Liver (tissue), 9 donors: ENCODE data around the gene UBE2E2. TPM values are rescaled to one million over a fixed set of nuclear protein-coding genes. Genes with fewer than 3 reads are reported as not detected.

Source experiments
- DNase-seq: peaks from one replicate; pipeline ENCODE4 v3.0.0-alpha.2; 2017; ENCODE audit warnings: low spot score
- H3K27ac ChIP-seq, 2 donors: one replicate each; pipeline ENCODE4 v1.7.0; 2013; ENCODE audit warnings: inconsistent platforms in 2 of 2, low read length in 2 of 2, control low read depth in 1 of 2, low read depth in 1 of 2, mild to moderate bottlenecking in 1 of 2
- H3K27me3 ChIP-seq, 4 donors: one replicate each; pipeline versions ENCODE4 v1.6.1 to v1.7.0; 2013; ENCODE audit warnings: low read length in 3 of 4, inconsistent platforms in 1 of 4, mild to moderate bottlenecking in 1 of 4, moderate library complexity in 1 of 4; ENCODE audit not compliant: control insufficient read depth in 4 of 4, insufficient read depth in 4 of 4
- H3K36me3 ChIP-seq, 4 donors: one replicate each; pipeline versions ENCODE4 v1.6.1 to v1.7.0; 2013; ENCODE audit warnings: low read length in 3 of 4, mild to moderate bottlenecking in 3 of 4, low read depth in 1 of 4, moderate library complexity in 1 of 4; ENCODE audit not compliant: control insufficient read depth in 4 of 4, insufficient read depth in 3 of 4
- H3K4me1 ChIP-seq, 4 donors: one replicate each; pipeline versions ENCODE4 v1.6.1 to v1.7.0; 2013; ENCODE audit warnings: low read length in 3 of 4, mild to moderate bottlenecking in 3 of 4, moderate library complexity in 1 of 4; ENCODE audit not compliant: control insufficient read depth in 4 of 4, insufficient read depth in 4 of 4
- H3K4me3 ChIP-seq, 3 donors: one replicate each; pipeline versions ENCODE4 v1.6.1 to v1.7.0; 2013; ENCODE audit warnings: low read length in 3 of 3, control low read depth in 1 of 3, low read depth in 1 of 3, mild to moderate bottlenecking in 1 of 3
- H3K9ac ChIP-seq, 2 donors: one replicate each; pipeline ENCODE4 v1.7.0; 2013; ENCODE audit warnings: low read length in 2 of 2, mild to moderate bottlenecking in 2 of 2, moderate library complexity in 2 of 2, control low read depth in 1 of 2, low read depth in 1 of 2
- H3K9me3 ChIP-seq, 4 donors: one replicate each; pipeline versions ENCODE4 v1.6.1 to v1.7.0; 2013; ENCODE audit warnings: low read length in 3 of 4; ENCODE audit not compliant: control insufficient read depth in 4 of 4
- FOXA1 ChIP-seq: IDR thresholded peaks from 2 replicates; pipeline ENCODE4 v1.6.1; 2016; ENCODE audit warnings: antibody characterized with exemption
- GABPA ChIP-seq, 2 donors: IDR thresholded peaks in 1 of 2; conservative IDR thresholded peaks in 1 of 2; 2 replicates each; pipeline ENCODE4 v1.6.1; 2016; ENCODE audit warnings: antibody characterized with exemption in 2 of 2, mild to moderate bottlenecking in 1 of 2, moderate library complexity in 1 of 2
- HNF4A ChIP-seq, 2 donors: conservative IDR thresholded peaks; 2 replicates each; pipeline ENCODE4 v1.6.1; 2016; ENCODE audit warnings: antibody characterized with exemption in 2 of 2, mild to moderate bottlenecking in 2 of 2
- HNF4G ChIP-seq: IDR thresholded peaks from 2 replicates; pipeline ENCODE4 v1.6.1; 2016; ENCODE audit warnings: antibody characterized with exemption
- JUND ChIP-seq, 2 donors: IDR thresholded peaks; 2 replicates each; pipeline ENCODE4 v1.6.1; 2016; ENCODE audit warnings: antibody characterized with exemption in 2 of 2
- MAX ChIP-seq: IDR thresholded peaks from 2 replicates; pipeline ENCODE4 v1.6.1; 2016; ENCODE audit warnings: antibody characterized with exemption
- NR2F2 ChIP-seq: IDR thresholded peaks from 2 replicates; pipeline ENCODE4 v1.6.1; 2016; ENCODE audit warnings: antibody characterized with exemption
- REST ChIP-seq: IDR thresholded peaks from 2 replicates; pipeline ENCODE4 v1.6.1; 2016; ENCODE audit warnings: antibody characterized with exemption, mild to moderate bottlenecking
- RXRA ChIP-seq, 2 donors: IDR thresholded peaks; 2 replicates each; pipeline ENCODE4 v1.6.1; 2017 to 2018; ENCODE audit warnings: antibody characterized with exemption in 2 of 2, mild to moderate bottlenecking in 1 of 2
- TAF1 ChIP-seq: conservative IDR thresholded peaks from 2 replicates; pipeline ENCODE4 v1.6.1; 2016; ENCODE audit warnings: antibody characterized with exemption, mild to moderate bottlenecking
- YY1 ChIP-seq: IDR thresholded peaks from 2 replicates; pipeline ENCODE4 v1.6.1; 2016; ENCODE audit warnings: antibody characterized with exemption, mild to moderate bottlenecking
- WGBS: extraction: QIAGEN DNeasy Blood & Tissue Kit; methylation state at CpG from one replicate; pipeline ENCODE4 v1.1.7; 2013; 5-methylcytosine and 5-hydroxymethylcytosine counted together
- polyA plus RNA-seq, 2 donors: library from polyadenylated mRNA; stranded (reverse) in 1 of 2; unstranded in 1 of 2; fragments of 200-250 nt in 1 of 2; fragments of >200 nt in 1 of 2; fragmentation: Nextera tagmentation in 1 of 2; extraction: Ambion mirVana in 1 of 2; gene quantifications; one replicate each; pipeline versions ENCODE4 v1.2.1 to v1.2.3, GENCODE V29; 2013 to 2015
- total RNA-seq, 2 donors: library from RNA; depleted of rRNA; stranded (reverse); fragments of >200 nt; gene quantifications; one replicate each; pipeline ENCODE4 v1.2.3, GENCODE V29; 2014
- TF ChIP-seq, protein P1 (sequence below): fragments of 150-350 bp; IDR thresholded peaks from 2 replicates; pipeline ENCODE4 v1.5.1; 2017; ENCODE audit warnings: improper control_type of control experiment, low read depth, low read length; ENCODE audit not compliant: missing input control
- TF ChIP-seq, protein P2 (sequence below): IDR thresholded peaks from 2 replicates; pipeline ENCODE4 v1.6.1; 2016; ENCODE audit warnings: antibody characterized with exemption
- TF ChIP-seq, protein P3 (sequence below): IDR thresholded peaks from 2 replicates; pipeline ENCODE4 v1.6.1; 2016; ENCODE audit warnings: antibody characterized with exemption
- donor health status: healthy.
- donor health status: healthy.
- donor health status: healthy.
- donor health status: healthy.
- donor health status: healthy.

Gene UBE2E2
- total and polyA plus RNA-seq, 4 donors = 9.0 to 27.8 (median 16.8) TPM

- TF ChIP-seq, protein P1, sequence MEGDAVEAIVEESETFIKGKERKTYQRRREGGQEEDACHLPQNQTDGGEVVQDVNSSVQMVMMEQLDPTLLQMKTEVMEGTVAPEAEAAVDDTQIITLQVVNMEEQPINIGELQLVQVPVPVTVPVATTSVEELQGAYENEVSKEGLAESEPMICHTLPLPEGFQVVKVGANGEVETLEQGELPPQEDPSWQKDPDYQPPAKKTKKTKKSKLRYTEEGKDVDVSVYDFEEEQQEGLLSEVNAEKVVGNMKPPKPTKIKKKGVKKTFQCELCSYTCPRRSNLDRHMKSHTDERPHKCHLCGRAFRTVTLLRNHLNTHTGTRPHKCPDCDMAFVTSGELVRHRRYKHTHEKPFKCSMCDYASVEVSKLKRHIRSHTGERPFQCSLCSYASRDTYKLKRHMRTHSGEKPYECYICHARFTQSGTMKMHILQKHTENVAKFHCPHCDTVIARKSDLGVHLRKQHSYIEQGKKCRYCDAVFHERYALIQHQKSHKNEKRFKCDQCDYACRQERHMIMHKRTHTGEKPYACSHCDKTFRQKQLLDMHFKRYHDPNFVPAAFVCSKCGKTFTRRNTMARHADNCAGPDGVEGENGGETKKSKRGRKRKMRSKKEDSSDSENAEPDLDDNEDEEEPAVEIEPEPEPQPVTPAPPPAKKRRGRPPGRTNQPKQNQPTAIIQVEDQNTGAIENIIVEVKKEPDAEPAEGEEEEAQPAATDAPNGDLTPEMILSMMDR = no peak
- TF ChIP-seq MAX (no peak), TAF1 (no peak), JUND (IDR thresholded peaks at IDR 0.05) (no peak), HNF4G (no peak), RXRA (IDR thresholded peaks at IDR 0.05) (no peak), REST (no peak), NR2F2 (no peak)
- 88% methylated on average over 2 of the region's 2 CpGs for whole genome bisulfite sequencing
- peaks cover 0 to 3% (median 0%) of the 10 kb centered on the region in 4 donors for H3K9me3 ChIP-seq
- no peaks in the 10 kb centered on the region for H3K27me3 ChIP-seq
- H3K9ac ChIP-seq = no peak overlapping the region
- no peak overlapping the region for H3K27ac ChIP-seq
- no peak overlapping the region for H3K4me3 ChIP-seq
- H3K36me3 ChIP-seq = peaks cover 0 to 6% (median 0%) of the 10 kb centered on the region in 4 donors
- no peak for DNase-seq
- H3K4me1 ChIP-seq = no peaks in the 10 kb centered on the region
Measured at GRCh38 chr3:23591374-23591773, 388.2 kb downstream of the UBE2E2 start.

GRCh38 chr3:23592961-23593931 lies 390.1 kb downstream of the UBE2E2 start:
- TF ChIP-seq NR2F2 = no peak
- TF ChIP-seq GABPA (IDR thresholded peaks at IDR 0.05 in 1 of 2, conservative IDR thresholded peaks at IDR 0.05 in 1 of 2) = no peak
- TF ChIP-seq FOXA1 = no peak
- no peak for TF ChIP-seq HNF4G
- TF ChIP-seq, protein P2, sequence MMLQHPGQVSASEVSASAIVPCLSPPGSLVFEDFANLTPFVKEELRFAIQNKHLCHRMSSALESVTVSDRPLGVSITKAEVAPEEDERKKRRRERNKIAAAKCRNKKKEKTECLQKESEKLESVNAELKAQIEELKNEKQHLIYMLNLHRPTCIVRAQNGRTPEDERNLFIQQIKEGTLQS = no peak
- TF ChIP-seq YY1 = no peak
- no peak for TF ChIP-seq HNF4A (conservative IDR thresholded peaks at IDR 0.05)
- TF ChIP-seq REST = no peak
- TF ChIP-seq, protein P3, sequence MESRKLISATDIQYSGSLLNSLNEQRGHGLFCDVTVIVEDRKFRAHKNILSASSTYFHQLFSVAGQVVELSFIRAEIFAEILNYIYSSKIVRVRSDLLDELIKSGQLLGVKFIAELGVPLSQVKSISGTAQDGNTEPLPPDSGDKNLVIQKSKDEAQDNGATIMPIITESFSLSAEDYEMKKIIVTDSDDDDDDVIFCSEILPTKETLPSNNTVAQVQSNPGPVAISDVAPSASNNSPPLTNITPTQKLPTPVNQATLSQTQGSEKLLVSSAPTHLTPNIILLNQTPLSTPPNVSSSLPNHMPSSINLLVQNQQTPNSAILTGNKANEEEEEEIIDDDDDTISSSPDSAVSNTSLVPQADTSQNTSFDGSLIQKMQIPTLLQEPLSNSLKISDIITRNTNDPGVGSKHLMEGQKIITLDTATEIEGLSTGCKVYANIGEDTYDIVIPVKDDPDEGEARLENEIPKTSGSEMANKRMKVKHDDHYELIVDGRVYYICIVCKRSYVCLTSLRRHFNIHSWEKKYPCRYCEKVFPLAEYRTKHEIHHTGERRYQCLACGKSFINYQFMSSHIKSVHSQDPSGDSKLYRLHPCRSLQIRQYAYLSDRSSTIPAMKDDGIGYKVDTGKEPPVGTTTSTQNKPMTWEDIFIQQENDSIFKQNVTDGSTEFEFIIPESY = no peak
- 77% methylated on average over 5 of the region's 5 CpGs for WGBS
- Histone ChIP-seq H3K9ac (no peak overlapping the region), H3K9me3 (peaks cover 0 to 3% (median 0%) of the 10 kb centered on the region in 4 donors), H3K27ac (no peak overlapping the region), H3K36me3 (peaks cover 0 to 6% (median 0%) of the 10 kb centered on the region in 4 donors), H3K4me1 (no peaks in the 10 kb centered on the region), H3K4me3 (no peak overlapping the region), H3K27me3 (no peaks in the 10 kb centered on the region)
- DNase-seq = no peak
